IMR-90 (cell line): Measurements from ENCODE around the gene NOS2. TPM values are rescaled to one million over a fixed set of nuclear protein-coding genes. Genes with fewer than 3 reads are reported as not detected.

Experiments
- ATAC-seq: fragments of 200-7000 bp; cut with Tn5 transposase; 2 replicates; pipeline ENCODE4 v1.9.1; 2020; ENCODE audit warnings: low read depth, mild to moderate bottlenecking, moderate library complexity
- BruUV-seq: library from RNA; stranded (reverse); fragments of 400-500 nt; replicated peaks from 2 replicates; lab custom pipeline; 2021; lab: Mats Ljungman, UMichigan
- CTCF ChIA-PET: fragments of 300-600 bp; formaldehyde crosslinking; extraction: SDS; loops from one replicate; lab custom pipeline; 2021; ENCODE audit warnings: antibody characterized with exemption; lab: Yijun Ruan, JAX
- POLR2A ChIA-PET: fragments of 300-600 bp; sonication (Branson Sonifier 250); formaldehyde crosslinking; loops from one replicate; lab custom pipeline; 2022; ENCODE audit warnings: antibody characterized with exemption; ENCODE audit not compliant: unreplicated experiment; lab: Charles Lee
- DNase-seq: peaks from one replicate; pipeline ENCODE4 v3.0.0; 2013
- H2AFZ ChIP-seq: replicated peaks from 2 replicates; pipeline ENCODE3; 2013; ENCODE audit warnings: low read length, mild to moderate bottlenecking; ENCODE audit not compliant: poor library complexity
- H2AK5ac ChIP-seq: 2 replicates; pipeline ENCODE4 v1.6.1; 2013; ENCODE audit warnings: low read depth, low read length, inconsistent platforms
- H2AK9ac ChIP-seq: replicated peaks from 2 replicates; pipeline ENCODE3; 2013; ENCODE audit warnings: mild to moderate bottlenecking, low read depth, low read length, moderate library complexity; ENCODE audit not compliant: poor library complexity
- H2BK120ac ChIP-seq: 2 replicates; pipeline ENCODE4 v1.6.1; 2013; ENCODE audit warnings: low read depth, low read length, inconsistent platforms
- H2BK15ac ChIP-seq: 3 replicates; pipeline ENCODE4 v1.6.1; 2013; ENCODE audit warnings: low read depth, low read length, inconsistent platforms
- H2BK20ac ChIP-seq: 2 replicates; pipeline ENCODE4 v1.6.1; 2013; ENCODE audit warnings: low read depth, mild to moderate bottlenecking, inconsistent platforms, low read length, moderate library complexity
- H2BK5ac ChIP-seq: 2 replicates; pipeline ENCODE4 v1.6.1; 2013; ENCODE audit warnings: mild to moderate bottlenecking, low read depth, low read length, inconsistent platforms; ENCODE audit not compliant: poor library complexity, severe bottlenecking
- H3K14ac ChIP-seq: replicated peaks from 2 replicates; pipeline ENCODE4 v1.6.1; 2013; ENCODE audit warnings: low read depth, low read length, inconsistent platforms
- H3K18ac ChIP-seq: 2 replicates; pipeline ENCODE4 v1.6.1; 2013; ENCODE audit warnings: low read depth, low read length, control low read depth
- H3K23ac ChIP-seq: 2 replicates; pipeline ENCODE4 v1.6.1; 2013; ENCODE audit warnings: low read depth, low read length, inconsistent platforms
- H3K27ac ChIP-seq: 2 replicates; pipeline ENCODE4 v1.5.1; 2013; ENCODE audit warnings: mild to moderate bottlenecking, control low read depth, low read length; ENCODE audit not compliant: insufficient read depth
- H3K27me3 ChIP-seq: 2 replicates; pipeline ENCODE4 v1.6.1; 2013; ENCODE audit warnings: low read length; ENCODE audit not compliant: control insufficient read depth, insufficient read depth
- H3K36me3 ChIP-seq: 2 replicates; pipeline ENCODE4 v1.6.1; 2013; ENCODE audit warnings: low read length, mixed read lengths; ENCODE audit not compliant: control insufficient read depth, insufficient read depth
- H3K4ac ChIP-seq: 2 replicates; pipeline ENCODE4 v1.6.1; 2013; ENCODE audit warnings: low read depth, low read length, inconsistent platforms
- H3K4me1 ChIP-seq: 2 replicates; pipeline ENCODE4 v1.6.1; 2013; ENCODE audit warnings: low read length, mixed read lengths; ENCODE audit not compliant: control insufficient read depth, insufficient read depth
- H3K4me2 ChIP-seq: 2 replicates; pipeline ENCODE4 v1.6.1; 2013; ENCODE audit warnings: low read depth, mild to moderate bottlenecking, control low read depth, low read length, moderate library complexity
- H3K4me3 ChIP-seq: 2 replicates; pipeline ENCODE4 v1.5.1; 2013; ENCODE audit warnings: low read depth, mild to moderate bottlenecking, control low read depth, low read length, moderate library complexity; ENCODE audit not compliant: insufficient read depth
- H3K56ac ChIP-seq: 2 replicates; pipeline ENCODE4 v1.6.1; 2013; ENCODE audit warnings: low read length, inconsistent platforms; ENCODE audit not compliant: insufficient read depth; ENCODE audit errors: extremely low read depth
- H3K79me1 ChIP-seq, 2 experiments: 2 replicates each; pipeline ENCODE4 v1.6.1; 2013; ENCODE audit warnings: low read length in 2 of 2, inconsistent platforms in 1 of 2, low read depth in 1 of 2
- H3K9ac ChIP-seq: 2 replicates; pipeline ENCODE4 v1.6.1; 2013; ENCODE audit warnings: low read depth, low read length, control low read depth
- H3K9me1 ChIP-seq: 2 replicates; pipeline ENCODE4 v1.6.1; 2013; ENCODE audit warnings: low read length, inconsistent platforms; ENCODE audit not compliant: insufficient read depth
- H3K9me3 ChIP-seq: 2 replicates; pipeline ENCODE4 v1.6.1; 2013; ENCODE audit warnings: low read length; ENCODE audit not compliant: control insufficient read depth, insufficient read depth
- H4K20me1 ChIP-seq: 2 replicates; pipeline ENCODE4 v1.6.1; 2013; ENCODE audit warnings: low read length, inconsistent platforms; ENCODE audit not compliant: insufficient read depth
- H4K5ac ChIP-seq: 2 replicates; pipeline ENCODE4 v1.6.1; 2013; ENCODE audit warnings: mild to moderate bottlenecking, low read depth, low read length, control low read depth
- H4K8ac ChIP-seq, 2 experiments: 2 replicates each; pipeline ENCODE4 v1.6.1; 2013; ENCODE audit warnings: low read depth in 2 of 2, low read length in 2 of 2, control low read depth in 1 of 2, inconsistent platforms in 1 of 2
- H4K91ac ChIP-seq: 2 replicates; pipeline ENCODE4 v1.6.1; 2013; ENCODE audit warnings: low read depth, low read length, inconsistent platforms; ENCODE audit not compliant: insufficient read depth
- NFE2L2 ChIP-seq: fragments of 150-350 bp; IDR thresholded peaks from 2 replicates; pipeline ENCODE4 v1.6.1; 2016; ENCODE audit warnings: low read depth, mild to moderate bottlenecking, low read length
- POLR2A ChIP-seq: IDR thresholded peaks from 2 replicates; pipeline ENCODE4 v1.6.1; 2012; ENCODE audit warnings: mild to moderate bottlenecking, low read depth, low read length
- WGBS, 2 experiments: methylation state at CpG; one replicate each; pipeline versions ENCODE4 v1.1.5 to v1.1.7; 2013; ENCODE audit warnings: missing lambda C conversion rate in 2 of 2; ENCODE audit not compliant: insufficient read length in 1 of 2; ENCODE audit errors: extremely low coverage in 2 of 2; 5-methylcytosine and 5-hydroxymethylcytosine counted together
- dilution Hi-C: fragments of 300-500 bp; cut with HindIII; formaldehyde crosslinking; loops from one replicate; pipeline ENCODE4 v1.14.3; 2018; ENCODE audit warnings: low sequenced_read_pairs; ENCODE audit not compliant: unreplicated experiment
- in situ Hi-C: fragments of 300-500 bp; cut with MboI; formaldehyde crosslinking; loops from 3 replicates; pipeline ENCODE4 v1.14.3; 2019; ENCODE audit warnings: low sequenced_read_pairs, inconsistent platforms, mixed read lengths
- intact Hi-C: fragments of 100-400 bp; cut with micrococcal nuclease; formaldehyde crosslinking; loops from 2 replicates; pipeline ENCODE4 v1.10.0; 2022
- polyA plus RNA-seq, 3 experiments: library from polyadenylated mRNA; depleted of rRNA; stranded (reverse); fragments of >200 nt; gene quantifications; 2 replicates each; pipeline ENCODE4 v1.2.3, GENCODE V29; 2012; ENCODE audit warnings: low replicate concordance in 1 of 3
- total RNA-seq: library from RNA; depleted of rRNA; stranded (reverse); fragments of >200 nt; gene quantifications from 2 replicates; pipeline ENCODE4 v1.2.3, GENCODE V29; 2012

NOS2 gene
- total and polyA plus RNA-seq, 2 of the 4 experiments (the other 2 are of a cell fraction), result under 0.01 TPM; not detected in 1

- Histone ChIP-seq H2BK120ac (no peak overlapping the region), H3K36me3 (no peaks in the 10 kb centered on the region), H2BK5ac (no peak overlapping the region), H4K91ac (no peak overlapping the region), H2BK20ac (no peak overlapping the region), H3K9me3 (peaks cover 4% of the 10 kb centered on the region; the same call in 1 of the 2 replicates), H3K4ac (no peak overlapping the region), H3K9me1 (no peaks in the 10 kb centered on the region), H3K4me2 (no peak overlapping the region), H3K27ac (no peak overlapping the region), H3K9ac (no peak overlapping the region), H2AK9ac (no peak overlapping the region), H3K23ac (no peak overlapping the region), H3K27me3 (peaks cover 7% of the 10 kb centered on the region), H3K4me1 (no peaks in the 10 kb centered on the region), H3K18ac (no peak overlapping the region), H4K8ac (no peak overlapping the region), H3K4me3 (no peak overlapping the region), H4K5ac (no peak overlapping the region), H3K14ac (no peak overlapping the region), H3K56ac (no peak overlapping the region), H2BK15ac (no peak overlapping the region), H2AFZ (no peak overlapping the region), H3K79me1 (no peaks in the 10 kb centered on the region), H4K20me1 (no peaks in the 10 kb centered on the region), H2AK5ac (no peak overlapping the region)
- TF ChIP-seq POLR2A, result no peak
- no peak for TF ChIP-seq NFE2L2
- no TSS peak for BruUV-seq
- DNase-seq (no peak), ATAC-seq (no peak)
- dilution Hi-C loops, result no loop called here
- 60% methylated on average over 1 of the region's 5 CpGs; no CpG with 5 or more reads in 1 of the 2 experiments for WGBS, 2 experiments
- CTCF ChIA-PET, result interaction anchor here (0.7 kb wide), 1 partner anchor 23 kb away, joined by 5 read pairs; no protein-coding TSS in a partner anchor
- in situ Hi-C loops, result no loop called here
- POLR2A ChIA-PET, result no interaction called here
- intact Hi-C loops, result no loop called here
Measured at GRCh38 chr17:27825459-27825858, 25.1 kb upstream of the NOS2 start.
